NCI-H345 treated with DMSO at 0.1 percent for 48 hours (cell line): ENCODE results near the gene ADRM1.

ENCODE experiments used
- DNase-seq: peaks from one replicate; lab custom pipeline; 2025; ENCODE audit not compliant: unreplicated experiment; lab: John Stamatoyannopoulos, UW

ADRM1 gene

DNA sequence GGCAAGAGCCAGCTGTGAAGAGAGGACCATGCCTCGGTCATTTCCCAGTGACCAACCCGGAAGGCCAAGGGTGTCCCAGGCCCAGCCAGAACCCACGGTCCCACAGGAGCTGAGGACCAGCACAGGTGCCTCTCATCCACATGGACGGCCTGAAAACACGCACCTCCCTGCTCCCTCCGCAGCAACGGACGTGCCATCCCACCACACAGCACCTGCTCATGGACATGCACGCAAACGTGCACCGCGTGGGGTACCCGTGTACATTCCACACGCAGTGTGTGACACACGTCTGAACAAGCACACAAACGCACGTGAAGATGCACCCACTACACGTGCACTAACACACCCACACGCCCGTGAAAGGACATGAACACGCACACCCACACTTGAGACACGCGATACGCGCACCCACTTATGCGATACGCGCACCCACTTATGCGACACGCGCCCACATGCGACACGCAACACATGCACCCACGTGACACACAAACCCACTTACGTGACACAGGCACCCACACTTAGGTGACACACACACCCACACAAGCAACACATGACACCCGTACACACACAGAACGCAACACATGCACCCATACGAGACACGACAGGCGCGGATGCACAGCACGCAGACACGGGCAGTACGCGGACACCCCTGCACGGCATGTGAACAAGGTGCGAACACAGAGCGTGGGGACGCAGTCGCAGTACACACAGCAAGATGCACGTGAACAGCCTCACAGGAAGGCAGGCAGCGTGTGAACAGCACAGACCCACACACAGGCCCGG, 34.2 kb downstream of the ADRM1 start:
- DNase-seq, result no peak

DNA sequence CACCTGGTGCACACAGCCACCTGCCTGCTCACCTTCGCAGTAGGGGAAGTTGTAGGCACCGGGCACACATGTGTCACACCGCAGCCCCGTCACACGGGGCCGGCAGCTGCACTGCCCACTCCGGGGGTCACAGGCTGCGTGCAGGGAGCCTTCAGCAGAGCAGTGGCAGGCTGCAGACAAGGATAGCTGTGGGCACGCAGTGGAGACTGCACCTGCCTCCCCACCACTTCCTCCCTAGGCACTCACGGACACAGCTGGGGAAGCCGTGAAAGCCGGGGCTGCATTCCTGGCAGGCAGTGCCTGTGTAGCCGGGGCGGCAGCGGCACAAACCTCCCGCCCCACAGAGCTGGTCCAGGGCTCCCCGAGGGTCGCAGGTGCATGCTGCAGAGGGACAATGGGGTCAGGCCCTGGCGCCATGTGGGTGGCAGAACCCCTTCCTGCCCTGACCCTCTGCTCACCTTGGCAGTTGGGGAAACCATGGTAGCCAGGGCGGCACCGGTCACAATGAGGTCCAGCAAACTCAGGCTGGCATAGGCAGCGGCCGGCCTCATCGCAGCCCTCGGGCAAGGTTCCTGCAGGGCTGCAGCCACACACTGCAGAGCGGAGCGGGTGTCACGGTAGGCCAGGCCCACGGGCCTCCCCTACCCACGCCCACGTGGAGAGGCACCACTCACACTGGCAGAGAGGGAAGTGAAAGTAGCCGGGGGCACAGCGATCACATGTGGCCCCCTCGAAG, 34.9 kb downstream of the ADRM1 start:
- DNase-seq, result no peak

DNA sequence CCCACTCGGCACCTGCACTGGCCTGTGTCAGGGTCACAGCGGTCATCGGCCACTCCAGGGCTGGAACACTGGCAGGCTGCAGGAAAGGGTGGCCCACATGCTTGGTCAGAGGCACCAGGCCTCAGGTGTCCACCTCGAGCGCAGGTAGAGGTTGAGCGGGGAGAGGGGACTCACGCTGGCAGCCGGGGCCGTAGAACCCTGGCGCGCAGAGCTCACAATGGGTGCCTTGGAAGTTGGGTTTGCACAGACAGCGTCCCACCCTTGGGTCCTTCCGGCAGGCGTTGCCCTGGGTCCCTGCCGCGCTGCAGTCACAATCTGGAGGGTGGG, 35.5 kb downstream of the ADRM1 start:
- no peak for DNase-seq

DNA sequence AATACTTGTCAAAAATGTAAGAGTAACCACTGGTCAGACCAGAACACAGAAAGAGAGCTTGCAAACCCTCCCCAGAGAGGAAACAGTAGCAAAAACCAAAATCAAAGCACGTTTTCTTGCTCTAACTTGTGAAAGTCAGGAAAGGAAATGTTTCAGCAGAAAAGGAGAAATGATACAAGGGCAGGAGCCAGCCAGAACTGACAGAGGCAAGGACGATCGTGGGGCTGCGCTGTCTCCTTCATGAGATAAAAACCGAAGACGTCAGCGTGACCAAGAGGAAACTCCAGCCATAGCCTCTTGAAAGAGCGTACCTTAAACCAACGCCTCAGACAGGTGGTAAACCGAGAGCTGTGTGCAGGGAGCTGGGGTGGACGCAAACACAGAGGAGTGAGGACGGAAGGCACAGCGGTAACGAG, 36.9 kb downstream of the ADRM1 start:
- DNase-seq, result no peak

DNA sequence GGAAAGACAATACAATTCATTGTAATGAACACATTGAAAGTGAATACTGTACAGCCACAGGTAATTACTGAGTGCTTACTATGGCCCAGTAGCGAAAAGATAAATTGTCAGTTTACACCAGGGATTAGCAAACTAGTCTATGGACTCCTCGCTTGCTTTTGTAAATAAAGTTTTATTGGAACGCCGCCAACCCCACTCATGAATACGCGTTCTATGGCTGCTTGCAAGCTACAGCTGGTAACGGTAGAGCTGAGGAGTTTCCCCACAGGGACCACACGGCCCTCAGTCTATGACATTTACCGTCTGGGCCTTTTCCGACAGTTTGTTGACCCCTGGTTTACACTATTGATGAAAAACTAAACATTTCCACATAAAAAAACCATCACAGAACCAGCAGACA, 40.1 kb downstream of the ADRM1 start:
- peak; percentile 86 for DNase-seq

DNA sequence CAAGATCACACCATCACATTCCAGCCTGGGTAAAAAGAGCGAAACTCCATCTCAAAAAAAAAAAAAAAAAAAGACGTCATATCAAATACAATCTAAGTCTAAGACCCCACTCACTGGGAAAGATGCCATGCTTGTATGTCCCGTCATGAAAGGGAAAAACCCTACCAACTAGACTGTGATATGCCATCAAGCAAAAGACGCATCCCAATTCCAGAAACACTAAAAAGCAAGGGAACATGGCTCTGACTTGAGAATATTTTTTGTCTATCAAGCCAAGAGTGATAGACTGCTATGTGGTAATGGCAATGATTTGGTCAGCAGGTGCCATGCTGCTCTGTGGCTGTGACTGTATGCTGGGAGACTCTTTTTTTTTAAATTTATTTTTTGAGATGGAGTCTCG, 41.3 kb downstream of the ADRM1 start:
- no peak for DNase-seq

DNA sequence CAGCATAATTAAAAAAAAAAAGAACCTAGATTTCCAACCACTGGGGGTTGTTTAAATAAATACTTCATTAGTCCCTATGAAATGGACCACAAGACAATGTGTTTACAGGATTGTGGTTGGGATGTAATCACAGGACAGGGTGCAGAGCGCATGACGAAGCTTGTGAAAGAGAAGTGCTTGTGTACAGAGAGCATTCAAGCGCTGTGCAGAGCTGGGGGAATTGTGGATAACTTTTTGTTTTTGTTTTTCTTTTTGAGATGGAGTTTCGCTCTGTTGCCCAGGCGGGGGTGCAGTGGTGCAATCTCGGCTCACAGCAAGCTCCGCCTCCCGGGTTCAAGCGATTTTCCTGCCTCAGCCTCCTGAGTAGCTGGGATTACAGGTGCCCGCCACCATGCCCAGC, 42.0 kb downstream of the ADRM1 start:
- no peak for DNase-seq

DNA sequence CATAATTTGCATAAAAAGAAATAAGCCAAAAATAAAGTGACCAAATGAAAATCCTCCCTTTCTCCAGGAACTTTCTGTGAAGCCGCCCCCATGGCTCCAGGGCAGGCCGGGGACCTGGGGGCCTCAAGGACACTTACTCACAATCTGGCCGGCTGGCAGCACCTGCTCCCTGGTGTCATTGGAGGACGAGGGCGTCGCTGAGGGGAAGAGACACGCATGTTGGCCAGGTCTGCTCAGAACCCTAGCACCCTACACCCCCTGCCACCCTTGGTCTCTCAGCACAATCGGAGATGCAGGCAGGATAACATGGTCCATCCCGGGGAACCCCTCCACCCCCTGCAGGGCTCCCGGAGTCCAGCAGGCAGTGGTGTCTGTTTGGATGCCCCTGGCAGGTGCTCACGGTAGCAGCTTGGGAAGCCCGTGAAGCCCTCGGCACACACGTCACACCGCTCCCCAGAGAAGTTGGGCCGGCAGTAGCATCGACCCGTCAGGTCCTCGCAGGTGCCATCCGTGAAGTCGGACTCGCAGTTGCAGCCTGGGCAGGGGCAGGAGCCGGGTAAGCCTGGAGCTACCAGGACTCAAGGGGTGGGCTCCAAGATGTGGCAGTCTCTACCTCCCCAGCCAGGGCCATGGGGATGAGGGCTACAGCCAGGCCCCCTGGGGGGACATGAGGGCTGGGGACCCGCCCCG, 43.0 kb downstream of the ADRM1 start:
- DNase-seq, result no peak

DNA sequence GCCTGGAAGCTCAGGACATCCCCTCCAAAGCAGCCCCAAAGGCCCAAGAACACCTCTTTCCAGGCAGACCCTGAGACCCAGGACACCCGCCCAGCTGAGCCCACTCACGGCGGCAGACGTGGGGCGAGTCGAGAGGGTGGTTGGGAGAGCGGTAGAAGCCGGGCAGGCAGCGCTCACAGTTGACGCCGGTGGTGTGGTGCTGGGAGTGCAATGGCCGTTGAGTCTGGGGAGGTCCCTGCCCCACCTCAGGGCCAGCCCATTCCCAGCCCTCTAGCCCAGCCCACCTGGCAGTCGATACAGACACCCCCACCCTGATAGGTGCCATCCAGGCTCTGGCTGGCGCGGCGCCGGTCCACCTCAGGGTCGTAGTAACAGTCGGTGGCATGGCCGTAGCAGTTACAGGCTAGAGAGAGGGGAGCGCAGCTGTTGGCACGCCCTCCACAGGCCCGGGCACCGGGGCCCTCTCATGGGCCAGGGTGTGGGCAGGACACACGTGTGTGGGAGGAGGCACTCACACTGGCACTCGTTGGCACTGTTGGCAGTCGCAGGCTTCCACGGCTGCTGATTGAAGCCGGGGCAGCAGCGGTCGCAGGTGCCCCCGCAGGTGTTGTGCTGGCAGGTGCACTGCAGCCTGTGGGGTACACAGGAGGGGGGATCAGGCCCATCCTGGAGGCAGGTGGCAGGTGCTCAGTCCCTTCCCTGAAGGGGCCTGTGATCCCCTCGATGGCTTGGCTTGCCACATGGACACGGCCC, 43.8 kb downstream of the ADRM1 start:
- peak; percentile 48 for DNase-seq

DNA sequence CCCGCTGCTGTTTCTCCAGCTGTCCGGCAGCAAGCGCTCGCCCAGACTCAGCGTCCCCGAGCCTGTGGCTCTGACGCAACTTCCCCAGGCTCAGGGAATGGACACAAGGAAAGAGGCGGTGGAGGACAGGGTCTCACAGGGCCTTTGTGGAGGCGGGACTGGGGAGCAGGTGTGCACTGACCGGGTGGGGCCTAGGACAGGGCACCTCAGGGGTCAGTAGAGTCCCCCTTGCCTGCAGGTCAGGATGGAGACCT, 44.3 kb downstream of the ADRM1 start:
- DNase-seq, result no peak

DNA sequence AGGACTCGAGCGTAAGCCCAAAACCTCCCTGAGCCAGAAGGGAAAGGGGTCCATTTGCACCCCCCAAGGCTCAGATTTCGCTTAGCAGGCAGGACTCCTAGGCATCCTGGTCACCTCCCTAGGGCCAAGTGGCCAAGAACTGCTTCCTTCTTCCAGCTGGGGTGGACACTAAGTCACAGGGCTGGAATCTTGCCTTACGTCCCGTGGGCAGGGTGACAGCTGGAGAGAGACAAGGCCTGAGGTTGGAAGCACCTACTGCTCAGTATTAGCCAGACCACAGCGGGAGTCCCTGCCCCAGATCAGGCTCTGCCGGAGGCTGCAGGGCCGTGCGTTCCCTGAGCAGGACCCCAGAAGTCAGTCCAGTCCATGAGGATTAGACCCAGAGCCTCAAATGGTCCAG, 44.6 kb downstream of the ADRM1 start:
- DNase-seq, result no peak

DNA sequence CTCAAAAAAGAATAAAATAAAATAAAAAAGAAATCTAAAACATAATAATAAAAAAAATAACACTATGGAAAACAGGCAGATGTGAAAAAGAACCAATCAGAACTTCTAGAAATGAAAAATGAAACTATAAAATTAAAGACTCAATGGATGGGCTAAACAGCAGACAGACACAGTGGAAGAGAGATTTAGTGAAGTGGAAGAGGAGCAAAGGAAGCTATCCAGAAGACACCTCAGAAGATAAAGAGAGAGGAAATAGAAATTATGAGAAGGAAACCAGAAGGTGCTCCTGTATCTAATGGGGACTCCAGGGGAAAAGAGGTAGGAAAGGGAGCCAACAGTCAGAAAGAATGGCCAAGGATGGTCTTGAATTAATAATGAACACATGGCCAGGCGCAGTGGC, 45.8 kb downstream of the ADRM1 start:
- no peak for DNase-seq

DNA sequence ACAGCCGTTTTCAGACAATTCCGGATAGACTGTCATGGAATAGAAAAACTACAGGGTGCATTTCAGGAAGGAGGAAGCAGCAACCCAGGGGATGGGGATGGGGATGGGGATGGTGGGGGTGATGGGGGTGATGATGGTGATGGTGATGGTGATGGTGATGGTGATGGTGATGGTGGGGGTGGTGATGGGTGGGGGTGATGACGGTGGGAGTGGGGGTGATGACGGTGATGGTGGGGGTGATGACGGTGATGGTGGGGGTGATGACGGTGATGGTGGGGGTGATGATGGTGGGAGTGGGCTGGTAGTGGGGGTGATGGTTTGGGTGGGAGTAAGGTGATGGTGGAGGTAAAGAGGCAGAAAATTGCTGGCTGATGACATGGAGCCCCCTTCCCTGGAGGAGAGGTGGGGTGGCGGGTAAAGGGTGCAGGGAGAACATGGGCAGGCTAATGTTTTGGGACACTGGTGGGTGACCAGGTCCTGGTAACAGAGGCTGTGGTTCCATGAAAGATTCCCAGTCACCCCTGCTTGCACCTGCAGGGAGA, 46.8 kb downstream of the ADRM1 start:
- DNase-seq, result no peak

DNA sequence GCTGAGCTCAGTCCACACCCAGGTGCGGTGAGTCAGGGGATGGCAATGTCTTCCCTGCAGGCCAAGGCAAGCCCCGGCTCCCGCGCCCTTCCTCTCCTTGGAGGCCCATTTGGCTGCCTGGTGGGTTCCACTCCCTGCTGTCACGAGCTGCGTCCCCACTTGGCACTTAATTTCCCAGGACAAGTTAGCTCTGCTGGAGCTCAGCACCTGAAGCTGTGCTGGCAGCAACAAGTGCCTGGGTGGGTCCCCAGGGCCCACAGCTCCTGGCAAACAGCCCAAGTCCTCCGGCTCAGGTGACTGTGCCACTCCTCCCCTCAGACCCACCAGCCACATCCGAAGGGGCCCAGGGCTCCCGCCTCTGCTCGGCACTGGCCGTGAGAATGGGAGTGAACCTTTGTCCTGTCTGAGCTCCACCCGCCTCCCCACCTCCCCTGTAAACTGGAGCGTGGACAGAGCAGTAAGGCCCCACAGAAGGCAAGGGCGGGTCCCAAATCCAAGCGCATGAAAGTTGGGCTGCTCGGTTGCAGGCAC, 47.4 kb downstream of the ADRM1 start:
- peak; percentile 98 for DNase-seq

DNA sequence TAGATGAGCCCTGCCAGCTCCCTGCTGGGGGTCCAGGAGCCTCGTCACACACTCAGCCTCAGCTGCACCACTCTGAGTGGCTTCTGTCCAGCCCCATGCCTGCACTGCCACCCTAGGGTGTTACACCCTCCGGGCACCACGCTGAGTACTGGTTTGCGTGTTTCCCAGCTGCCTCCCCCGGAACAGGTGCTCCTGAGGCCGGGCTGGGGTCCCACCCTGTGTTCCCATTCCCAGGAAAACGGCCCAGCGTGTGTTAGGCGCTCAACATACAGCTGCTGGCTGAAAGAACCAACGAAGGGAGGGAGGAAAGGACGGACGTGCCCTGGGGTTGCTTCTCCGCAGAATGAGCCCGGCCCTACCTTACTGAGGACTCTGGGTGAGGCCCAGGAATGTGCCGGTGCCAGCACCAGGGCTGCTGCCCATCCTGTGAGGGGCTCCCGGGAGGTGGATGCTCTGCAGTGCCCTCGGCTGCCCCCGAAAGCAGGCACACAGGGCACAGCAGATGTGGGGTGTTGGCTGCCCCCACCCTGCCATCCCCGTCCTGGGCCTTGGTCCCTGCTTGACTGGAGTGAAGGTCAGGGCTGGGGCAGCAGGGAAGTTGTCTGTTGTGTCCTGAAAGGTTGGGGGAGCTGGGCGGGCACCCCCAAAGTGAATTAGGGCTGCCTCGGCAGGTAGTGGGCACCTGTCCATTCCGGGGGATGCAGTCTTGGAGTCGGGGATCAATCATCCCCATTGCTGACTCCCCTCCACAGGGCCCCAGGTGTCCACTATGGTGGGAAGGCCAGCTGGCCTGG, 48.0 kb downstream of the ADRM1 start:
- peak; percentile 98 for DNase-seq

DNA sequence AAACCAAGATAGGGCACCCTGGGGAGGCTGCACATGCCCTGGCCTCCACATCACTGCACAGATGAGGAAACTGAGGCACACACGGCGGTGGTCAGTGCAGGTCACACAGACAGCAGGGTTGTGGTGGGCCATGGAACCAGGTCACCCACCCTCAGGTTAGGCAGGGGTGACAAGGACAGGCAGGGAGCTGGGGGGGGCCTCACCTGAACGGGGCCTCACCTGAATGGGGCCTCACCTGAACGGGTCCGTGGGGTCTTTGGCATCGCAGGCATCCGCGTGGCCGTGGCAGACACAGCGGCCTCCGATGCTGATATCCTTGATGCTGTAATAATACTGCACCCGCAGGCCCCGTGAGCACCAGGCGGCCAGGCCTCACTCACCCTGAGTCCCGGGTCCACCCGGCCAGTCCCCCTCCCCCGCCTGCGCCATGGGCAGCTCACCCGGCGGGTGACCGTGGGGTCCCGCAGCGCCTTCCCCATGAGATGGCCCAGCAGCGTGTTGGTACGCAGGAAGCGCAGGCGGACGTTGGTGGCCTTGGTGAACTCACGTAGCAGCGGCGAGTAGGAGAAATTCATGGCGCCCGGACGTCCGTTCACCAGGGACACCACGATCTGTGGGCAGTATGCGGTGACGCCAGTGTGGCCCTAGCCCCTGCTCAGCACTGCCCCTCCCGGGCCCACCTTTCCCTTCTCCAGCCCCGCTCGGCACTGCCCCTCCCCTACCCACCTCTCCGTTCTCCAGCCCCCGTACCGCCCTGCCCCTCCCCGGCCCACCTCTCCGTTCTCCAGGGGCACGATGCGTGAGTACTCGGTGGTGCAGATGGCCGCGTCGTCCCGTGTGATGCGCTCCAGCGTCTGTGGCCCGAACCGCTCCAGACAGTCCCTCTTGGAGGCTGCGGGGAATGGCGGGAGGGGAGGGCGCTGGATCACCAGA, 48.9 kb downstream of the ADRM1 start:
- no peak for DNase-seq

DNA sequence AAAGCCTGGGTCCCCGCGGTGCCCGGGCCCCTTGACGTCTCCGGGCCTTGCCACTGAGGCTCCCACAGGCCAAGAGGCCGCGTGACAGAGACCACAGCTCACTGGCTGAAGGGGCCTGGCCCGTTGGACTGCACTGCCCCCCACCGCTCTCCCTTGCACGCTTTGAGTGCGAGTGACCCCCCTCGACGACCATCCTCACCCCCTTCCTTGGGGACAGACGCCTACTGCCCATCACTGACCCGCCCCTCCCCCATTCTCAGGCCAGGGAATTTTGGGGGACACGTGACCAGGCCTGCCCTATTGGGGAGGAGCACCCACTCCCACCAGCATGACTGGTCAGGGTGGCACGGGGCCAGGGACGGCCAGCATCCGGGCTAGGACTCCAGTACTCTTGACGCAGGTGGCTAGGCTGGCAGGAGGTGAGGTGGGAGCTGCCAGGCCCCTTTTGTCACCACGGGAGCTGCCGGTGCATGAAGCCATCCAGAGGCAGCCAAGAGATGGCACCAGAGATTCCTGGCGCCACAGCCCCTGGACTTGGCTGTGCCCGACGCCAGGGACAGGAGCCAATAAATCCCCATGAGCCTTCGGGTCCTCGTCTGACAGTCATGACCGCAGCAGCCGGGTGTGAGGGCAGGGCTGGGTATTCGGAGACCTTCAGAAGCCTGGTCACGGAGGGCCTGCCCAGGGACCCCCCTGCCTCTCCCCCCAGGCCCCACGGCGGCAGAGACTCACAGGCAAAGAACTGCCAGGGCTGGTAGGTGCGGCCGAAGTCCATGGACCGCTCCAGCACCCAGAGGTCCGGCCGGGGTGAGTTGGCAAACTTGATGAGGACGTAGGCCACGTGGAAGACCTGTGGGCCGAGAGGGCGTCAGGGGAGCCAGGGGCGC, 49.8 kb downstream of the ADRM1 start:
- DNase-seq, result no peak

DNA sequence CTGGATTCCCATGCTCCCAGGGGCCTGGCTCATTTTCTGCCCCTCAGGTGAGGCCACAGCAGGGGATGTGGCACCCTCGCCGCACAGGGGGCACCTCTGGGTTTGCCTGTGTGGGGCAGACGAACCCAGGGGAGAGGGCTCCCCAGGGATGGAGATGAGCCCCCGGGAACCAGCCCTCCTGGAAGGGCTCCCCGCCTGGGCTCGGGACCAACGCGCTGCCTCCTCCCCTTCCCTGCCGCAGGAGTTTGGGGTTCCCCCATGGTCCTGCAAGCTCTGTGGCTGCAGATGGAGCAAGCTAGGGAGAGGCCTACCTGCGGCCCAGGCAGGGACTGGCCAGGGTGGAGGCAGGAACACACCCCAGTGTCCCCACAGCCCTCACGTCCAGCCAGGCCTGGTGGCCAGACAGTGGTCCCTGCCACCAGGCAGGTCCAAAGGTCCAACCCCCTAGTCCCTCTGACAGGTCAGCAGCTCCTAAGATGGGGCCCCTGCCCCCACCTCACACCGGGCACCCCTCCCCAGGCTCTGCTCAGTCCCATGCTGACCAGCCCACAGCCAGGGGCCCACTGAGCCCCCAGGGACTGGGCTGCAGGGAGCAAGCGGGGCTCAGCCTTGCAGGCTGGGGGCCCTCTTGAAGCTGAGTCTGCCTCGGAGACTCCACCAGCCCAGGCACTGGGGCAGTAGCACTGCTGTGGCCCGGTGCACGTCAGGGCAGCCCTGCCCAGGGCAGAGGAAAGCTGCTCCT, 50.7 kb downstream of the ADRM1 start:
- DNase-seq, result no peak
